BJ (cell line): ENCODE results near the gene CEP63. TPM values are rescaled to one million over a fixed set of nuclear protein-coding genes. Genes with fewer than 3 reads are reported as not detected.

ENCODE experiments used
- CTCF ChIA-PET: fragments of 350-600 bp; formaldehyde crosslinking; extraction: SDS; loops from one replicate; lab custom pipeline; 2021; ENCODE audit warnings: antibody characterized with exemption, inconsistent platforms; lab: Yijun Ruan, JAX
- POLR2A ChIA-PET: fragments of 300-600 bp; sonication (Branson Sonifier 250); formaldehyde crosslinking; extraction: SDS; loops from one replicate; lab custom pipeline; 2021; ENCODE audit warnings: antibody characterized with exemption; lab: Charles Lee
- DNase-seq: peaks from one replicate; pipeline ENCODE4 v3.0.0-alpha.2; 2011; ENCODE audit warnings: low read depth
- H3K27me3 ChIP-seq: 2 replicates; pipeline ENCODE4 v1.6.0; 2011; ENCODE audit warnings: low read length; ENCODE audit not compliant: control insufficient read depth, insufficient read depth
- H3K36me3 ChIP-seq: 2 replicates; pipeline ENCODE4 v1.5.1; 2011; ENCODE audit warnings: low read length; ENCODE audit not compliant: control insufficient read depth, insufficient read depth
- H3K4me3 ChIP-seq: 2 replicates; pipeline ENCODE4 v1.5.1; 2011; ENCODE audit warnings: low read depth, mild to moderate bottlenecking, control low read depth, low read length
- CTCF ChIP-seq: IDR thresholded peaks from 2 replicates; pipeline ENCODE4 v1.5.1; 2011; ENCODE audit warnings: low read depth, mild to moderate bottlenecking, control low read depth, inconsistent platforms, low read length, moderate library complexity; ENCODE audit not compliant: insufficient read depth
- polyA plus RNA-seq: library from polyadenylated mRNA; depleted of rRNA; stranded (reverse); fragments of >200 nt; gene quantifications from 2 replicates; pipeline ENCODE4 v1.2.3, GENCODE V29; 2011

CEP63 gene
- polyA plus RNA-seq, 1 experiment, result 6.4 TPM

- ChIA-PET CTCF (interaction anchor here (1.0 to 8.1 kb wide), 23 partner anchors 10 to 1293 kb away, joined by 3 to 76 read pairs (median 5); partner anchors contain the start of gene KY), POLR2A (no interaction called here)
- H3K27me3 ChIP-seq, result peaks cover 2% of the 10 kb centered on the region; the same call in 1 of the 2 replicates
These were observed 115.9 kb downstream of the CEP63 start for GRCh38 chr3:134601539-134602439.

GRCh38 chr3:134602440-134602814, 116.6 kb downstream of the CEP63 start:
- H3K27me3 ChIP-seq, result peaks cover 2% of the 10 kb centered on the region; the same call in 1 of the 2 replicates
- H3K36me3 ChIP-seq, result no peaks in the 10 kb centered on the region
- TF ChIP-seq CTCF, result no peak
- H3K4me3 ChIP-seq, result no peak overlapping the region
- POLR2A ChIA-PET, result no interaction called here
- no peak for DNase-seq
- CTCF ChIA-PET, result interaction anchor here (1.1 to 8.1 kb wide), 4 partner anchors 10 to 153 kb away, joined by 3 to 76 read pairs (median 30); no protein-coding TSS in a partner anchor

More at GRCh38 chr3:134601539-134602439, 115.9 kb downstream of the CEP63 start:
- DNase-seq, result no peak
- TF ChIP-seq CTCF, result no peak
- H3K4me3 ChIP-seq, result no peak overlapping the region
- no peaks in the 10 kb centered on the region for H3K36me3 ChIP-seq

GRCh38 chr3:134603480-134603879, 117.6 kb downstream of the CEP63 start:
- H3K27me3 ChIP-seq, result peaks cover 2% of the 10 kb centered on the region; the same call in 1 of the 2 replicates
- ChIA-PET CTCF (interaction anchor here (0.8 to 8.1 kb wide), 5 partner anchors 11 to 1440 kb away, joined by 3 to 76 read pairs (median 3); no protein-coding TSS in a partner anchor), POLR2A (no interaction called here)
- H3K4me3 ChIP-seq, result no peak overlapping the region
- no peak for TF ChIP-seq CTCF
- H3K36me3 ChIP-seq, result no peaks in the 10 kb centered on the region
- no peak for DNase-seq

- no peaks in the 10 kb centered on the region for H3K36me3 ChIP-seq
- DNase-seq, result no peak
- peaks cover 4% of the 10 kb centered on the region for H3K27me3 ChIP-seq
- H3K4me3 ChIP-seq, result no peak overlapping the region
- CTCF ChIA-PET, result interaction anchor here (0.8 to 8.1 kb wide), 5 partner anchors 12 to 1439 kb away, joined by 3 to 76 read pairs (median 3); no protein-coding TSS in a partner anchor
- TF ChIP-seq CTCF, result no peak
- POLR2A ChIA-PET, result no interaction called here
These were observed 118.1 kb downstream of the CEP63 start for GRCh38 chr3:134603956-134604355.

- ChIA-PET POLR2A (no interaction called here), CTCF (interaction anchor here (7.1 kb wide), 1 partner anchor 13 kb away, joined by 31 read pairs; no protein-coding TSS in a partner anchor)
- peaks cover 4% of the 10 kb centered on the region for H3K27me3 ChIP-seq
- no peak overlapping the region for H3K4me3 ChIP-seq
- no peak for DNase-seq
- no peak for TF ChIP-seq CTCF
- H3K36me3 ChIP-seq, result no peaks in the 10 kb centered on the region
These were observed 119.7 kb downstream of the CEP63 start for GRCh38 chr3:134605556-134605955.
